GM21576 (cell line): ENCODE data around the gene BRCA1.
A peak's percentile ranks its signal among the peaks of the same experiment; 100 is the strongest.
"Not testable (repeated sequence)": the region's sequence is repeated elsewhere in the genome, so short reads cannot be mapped to it uniquely, and the experiment has no call there.

Source experiments
- ATAC-seq: cut with Tn5 transposase; IDR thresholded peaks from one replicate; pipeline ENCODE4 v1.9.1; 2021; ENCODE audit warnings: mild to moderate bottlenecking, moderate library complexity; ENCODE audit not compliant: unreplicated experiment

Gene BRCA1

DNA sequence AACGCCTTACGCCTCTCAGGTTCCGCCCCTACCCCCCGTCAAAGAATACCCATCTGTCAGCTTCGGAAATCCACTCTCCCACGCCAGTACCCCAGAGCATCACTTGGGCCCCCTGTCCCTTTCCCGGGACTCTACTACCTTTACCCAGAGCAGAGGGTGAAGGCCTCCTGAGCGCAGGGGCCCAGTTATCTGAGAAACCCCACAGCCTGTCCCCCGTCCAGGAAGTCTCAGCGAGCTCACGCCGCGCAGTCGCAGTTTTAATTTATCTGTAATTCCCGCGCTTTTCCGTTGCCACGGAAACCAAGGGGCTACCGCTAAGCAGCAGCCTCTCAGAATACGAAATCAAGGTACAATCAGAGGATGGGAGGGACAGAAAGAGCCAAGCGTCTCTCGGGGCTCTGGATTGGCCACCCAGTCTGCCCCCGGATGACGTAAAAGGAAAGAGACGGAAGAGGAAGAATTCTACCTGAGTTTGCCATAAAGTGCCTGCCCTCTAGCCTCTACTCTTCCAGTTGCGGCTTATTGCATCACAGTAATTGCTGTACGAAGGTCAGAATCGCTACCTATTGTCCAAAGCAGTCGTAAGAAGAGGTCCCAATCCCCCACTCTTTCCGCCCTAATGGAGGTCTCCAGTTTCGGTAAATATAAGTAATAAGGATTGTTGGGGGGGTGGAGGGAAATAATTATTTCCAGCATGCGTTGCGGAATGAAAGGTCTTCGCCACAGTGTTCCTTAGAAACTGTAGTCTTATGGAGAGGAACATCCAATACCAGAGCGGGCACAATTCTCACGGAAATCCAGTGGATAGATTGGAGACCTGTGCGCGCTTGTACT, at the start of gene BRCA1:
Gene BRCA1, minus strand, starts transcription at position 232 of the 834 bp plus-strand sequence. CDS start 1,268 bp downstream, outside the sequence.
- peak; percentile 97 for ATAC-seq

DNA sequence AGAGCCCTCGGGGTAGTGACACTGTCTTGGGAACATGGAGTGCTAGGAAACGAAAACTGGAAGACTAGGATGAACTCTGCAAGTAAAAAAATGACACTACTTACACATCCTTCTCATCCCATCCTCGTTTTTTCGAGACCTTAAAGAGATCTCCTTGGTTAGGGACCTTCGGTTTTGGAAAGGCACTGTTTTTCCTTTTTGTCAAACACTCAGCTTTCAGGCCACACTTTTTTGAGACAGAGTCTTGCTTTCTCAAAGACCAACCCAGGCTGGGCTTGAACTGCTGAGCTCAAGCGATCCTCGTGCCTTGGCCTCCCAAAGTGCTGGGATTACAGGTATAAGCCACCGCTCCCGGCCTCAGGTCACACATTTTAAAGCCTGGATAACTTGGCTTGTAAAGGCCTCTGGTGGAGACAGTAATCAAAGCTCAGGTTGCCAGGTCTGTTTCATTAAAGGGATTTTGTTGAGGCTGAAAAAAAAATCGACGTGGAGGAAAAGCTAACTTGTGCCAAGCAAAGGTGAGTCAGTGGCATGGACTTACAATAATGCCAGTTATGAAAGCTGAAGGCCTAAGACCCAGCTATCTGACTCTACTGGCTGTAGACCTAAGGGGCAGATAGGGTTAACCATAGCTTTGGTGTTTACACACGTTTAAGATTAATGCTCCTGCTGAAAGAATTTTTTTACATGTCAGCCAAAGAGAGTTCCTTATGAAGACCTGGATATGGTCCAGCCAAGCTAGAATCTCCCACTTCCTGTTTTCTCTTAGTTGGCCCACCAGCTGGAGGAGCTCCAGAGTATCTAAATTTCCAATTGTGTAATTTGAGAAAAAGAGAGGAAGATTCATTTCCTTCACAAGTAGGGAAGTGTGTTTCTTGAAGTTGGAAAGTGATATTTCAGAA, 46.7 kb upstream of the BRCA1 start:
- no peak for ATAC-seq

DNA sequence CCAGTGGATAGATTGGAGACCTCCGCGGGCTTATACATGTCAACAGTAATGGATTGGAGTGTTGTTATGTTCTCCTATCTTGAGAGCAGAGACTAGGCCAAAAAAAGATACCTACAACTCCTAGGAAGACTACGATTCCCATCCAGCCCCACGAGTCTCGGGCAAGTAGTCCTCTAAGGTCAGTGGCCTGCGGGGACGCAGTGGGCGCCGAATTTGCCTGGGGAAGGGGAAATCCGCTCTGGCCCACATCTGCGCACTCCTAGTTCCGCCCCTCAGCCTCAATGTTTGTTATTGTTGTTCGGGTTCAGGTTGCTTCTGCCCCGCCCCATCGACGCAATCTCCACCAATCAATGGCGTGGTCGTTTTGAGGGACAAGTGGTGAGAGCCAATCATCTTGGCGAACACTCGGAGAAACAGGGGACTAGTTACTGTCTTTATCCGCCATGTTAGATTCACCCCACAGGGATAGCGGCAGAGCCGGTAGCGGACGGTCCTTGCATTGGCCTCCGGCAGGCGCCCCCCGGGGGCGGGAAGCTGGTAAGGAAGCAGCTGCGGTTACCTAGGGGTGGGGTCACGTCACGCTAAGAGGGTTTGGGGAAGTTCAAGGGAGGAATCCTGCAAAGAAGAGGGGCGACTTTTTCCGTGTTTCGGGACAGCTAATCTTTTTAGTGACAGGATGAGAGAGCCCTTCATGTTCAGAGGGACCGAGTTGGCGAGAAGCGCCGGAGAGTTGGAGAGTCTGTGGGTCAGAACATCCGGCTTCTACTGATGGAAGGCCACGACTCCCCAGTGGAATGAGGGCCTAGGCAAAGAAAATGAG, 45.8 kb upstream of the BRCA1 start, which contains the start of gene NBR1:
Gene NBR1, plus strand, starts transcription at position 449 of the 820 bp plus-strand sequence. CDS start 4,586 bp downstream, outside the sequence.
- peak; percentile 76 for ATAC-seq

DNA sequence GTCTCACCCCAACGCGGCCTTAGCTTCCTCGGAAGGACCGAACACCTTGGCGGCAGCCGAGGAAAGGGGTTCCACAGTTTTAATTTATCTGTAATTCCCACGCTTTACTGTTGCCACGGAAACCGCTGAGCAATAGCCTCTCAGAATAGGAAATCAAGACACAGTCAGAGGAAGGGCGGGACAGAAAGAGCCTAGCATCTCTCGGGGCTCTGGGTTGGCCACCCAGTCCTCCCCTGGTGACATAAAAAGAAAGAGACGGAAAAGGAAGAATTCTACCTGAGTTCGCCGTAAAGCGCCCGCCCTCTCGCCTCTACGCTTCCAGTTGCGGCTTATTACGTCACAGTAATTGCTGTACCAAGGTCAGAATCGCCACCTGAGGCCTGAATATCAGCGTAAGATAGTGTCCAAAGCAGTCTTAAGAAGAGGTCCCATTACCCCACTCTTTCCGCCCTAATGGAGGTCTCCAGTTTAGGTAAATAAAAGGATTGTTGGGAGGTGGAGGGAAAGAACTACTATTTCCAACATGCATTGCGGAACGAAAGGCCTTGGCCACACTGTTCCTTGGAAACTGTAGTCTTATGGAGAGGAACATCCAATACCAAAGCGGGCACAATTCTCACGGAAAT, 45.1 kb upstream of the BRCA1 start:
- peak; percentile 50 for ATAC-seq

DNA sequence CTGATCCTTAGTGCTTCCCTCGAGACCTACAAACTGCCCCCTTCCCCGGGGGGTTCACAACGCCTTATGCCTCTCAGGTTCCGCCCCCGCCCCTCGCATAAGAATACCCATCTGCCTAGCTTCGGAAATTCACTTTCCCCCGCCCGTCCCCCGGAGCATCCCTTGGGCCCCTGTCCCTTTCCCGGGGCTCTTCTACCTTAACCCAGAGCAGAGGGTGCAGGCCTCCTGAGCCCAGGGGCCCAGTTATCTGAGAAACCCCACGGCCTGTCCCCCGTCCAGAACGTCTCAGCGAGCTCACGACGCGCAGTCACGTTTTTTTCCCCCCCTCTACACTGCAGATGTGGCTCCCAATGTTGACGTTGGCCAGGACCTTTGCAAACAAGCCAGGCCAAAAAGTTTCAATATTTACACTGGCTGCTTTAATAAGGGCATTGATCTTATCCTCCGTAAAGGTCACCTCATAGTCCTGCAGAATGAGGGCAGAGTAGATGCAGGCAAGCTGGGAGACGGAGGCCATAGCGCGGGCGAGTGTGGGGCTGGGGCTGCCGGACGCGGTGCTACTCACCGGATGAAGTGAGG, 44.5 kb upstream of the BRCA1 start:
- ATAC-seq = peak; percentile 11

DNA sequence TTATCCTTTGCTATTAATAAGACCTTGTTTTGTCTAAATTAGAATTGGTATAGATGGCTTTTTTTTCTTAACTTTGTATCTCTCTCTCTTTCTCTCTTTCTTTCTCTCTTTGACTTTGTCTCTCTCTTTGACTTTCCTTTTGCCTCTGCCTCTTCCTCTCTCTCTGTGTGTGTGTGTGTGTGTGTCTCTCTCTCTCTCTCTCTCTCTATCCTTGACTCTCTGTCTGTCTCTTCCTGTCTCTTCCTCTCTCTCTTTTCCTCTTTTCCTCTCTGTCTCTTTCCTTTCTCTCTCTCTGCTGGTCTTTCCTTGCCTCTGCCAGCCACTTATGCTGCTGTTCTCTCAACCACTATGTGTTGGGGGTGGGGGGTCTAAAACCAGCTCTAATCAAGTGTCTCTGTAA, 40.8 kb upstream of the BRCA1 start:
- ATAC-seq = not testable (repeated sequence)

DNA sequence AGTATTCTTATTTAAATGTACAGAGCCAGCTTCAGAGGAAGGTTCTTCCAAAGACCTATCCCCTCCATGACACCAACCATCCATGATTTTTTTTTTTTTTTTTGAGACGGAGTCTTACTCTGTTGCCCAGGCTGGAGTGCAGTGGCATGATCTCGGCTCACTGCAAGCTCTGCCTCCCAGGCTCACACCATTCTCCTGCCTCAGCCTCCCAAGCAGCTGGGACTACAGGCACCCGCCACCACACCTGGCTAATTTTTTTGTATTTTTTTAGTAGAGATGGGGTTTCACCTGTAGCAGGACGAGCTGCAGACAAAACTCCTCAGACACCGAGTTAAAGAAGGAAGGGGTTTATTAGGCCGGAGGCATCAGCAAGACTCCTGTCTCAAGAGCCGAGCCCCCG, 34.8 kb upstream of the BRCA1 start:
- not testable (repeated sequence) for ATAC-seq

DNA sequence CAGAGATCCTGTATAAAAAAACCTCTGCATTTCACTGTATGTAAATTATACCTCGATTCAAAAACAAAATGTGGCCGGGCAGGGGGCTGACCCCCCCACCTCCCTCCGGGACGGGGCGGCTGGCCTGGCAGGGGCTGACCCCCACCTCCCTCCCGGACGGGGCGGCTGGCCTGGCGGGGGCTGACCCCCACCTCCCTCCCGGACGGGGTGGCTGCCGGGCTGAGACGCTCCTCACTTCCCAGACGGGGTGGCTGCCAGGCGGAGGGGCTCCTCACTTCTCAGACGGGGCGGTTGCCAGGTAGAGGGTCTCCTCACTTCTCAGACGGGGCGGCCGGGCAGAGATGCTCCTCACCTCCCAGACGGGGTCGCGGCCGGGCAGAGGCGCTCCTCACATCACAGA, 34.1 kb upstream of the BRCA1 start:
- ATAC-seq = not testable (repeated sequence)

DNA sequence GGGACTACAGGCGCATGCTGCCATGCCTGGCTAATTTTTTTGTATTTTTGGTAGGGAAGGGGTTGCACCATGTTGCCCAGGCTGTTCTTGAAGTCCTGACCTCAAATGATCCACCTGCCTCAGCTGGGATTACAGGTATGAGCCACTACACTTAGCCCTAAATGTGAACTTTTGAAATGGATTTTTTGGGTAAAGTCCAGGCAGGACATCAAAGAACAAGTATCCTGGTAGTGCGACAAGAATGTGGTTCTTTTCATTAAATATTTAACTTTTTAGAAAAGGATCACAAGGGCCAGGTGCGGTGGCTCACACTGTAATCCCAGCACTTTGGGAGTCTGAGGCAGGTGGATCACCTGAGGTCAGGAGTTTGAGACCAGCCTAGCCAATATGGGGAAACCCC, 30.5 kb upstream of the BRCA1 start:
- ATAC-seq = no peak

DNA sequence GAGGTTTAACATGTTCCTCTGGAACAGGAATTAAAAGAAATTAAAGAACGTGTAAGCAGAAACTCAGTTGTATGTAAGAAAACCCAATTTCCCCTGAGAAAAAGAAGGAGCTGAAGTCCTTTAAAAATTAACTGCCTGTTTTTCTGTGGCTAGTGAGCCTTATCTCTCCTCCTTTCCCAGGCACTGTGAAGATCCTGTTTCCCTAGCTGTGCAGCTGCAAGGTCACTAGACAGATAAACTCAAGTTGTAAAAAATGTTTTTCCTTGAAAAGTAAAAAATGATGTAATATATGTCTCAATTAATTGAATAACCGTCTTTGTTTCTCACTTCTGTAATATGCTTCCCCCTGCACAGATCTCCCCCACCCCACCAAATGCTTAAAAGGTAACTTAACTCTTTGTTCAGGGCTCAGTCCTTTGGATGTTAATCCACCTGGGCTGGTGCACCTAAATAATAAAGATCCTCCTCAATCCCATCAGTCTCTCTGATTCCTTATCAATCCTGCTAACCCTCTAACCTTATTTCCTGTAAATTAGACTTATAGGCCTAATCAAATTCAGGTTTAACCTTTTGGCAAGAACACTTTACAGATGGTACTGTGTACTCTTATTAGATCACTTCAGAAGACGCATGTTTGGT, 28.2 kb upstream of the BRCA1 start:
- ATAC-seq = not testable (repeated sequence)

DNA sequence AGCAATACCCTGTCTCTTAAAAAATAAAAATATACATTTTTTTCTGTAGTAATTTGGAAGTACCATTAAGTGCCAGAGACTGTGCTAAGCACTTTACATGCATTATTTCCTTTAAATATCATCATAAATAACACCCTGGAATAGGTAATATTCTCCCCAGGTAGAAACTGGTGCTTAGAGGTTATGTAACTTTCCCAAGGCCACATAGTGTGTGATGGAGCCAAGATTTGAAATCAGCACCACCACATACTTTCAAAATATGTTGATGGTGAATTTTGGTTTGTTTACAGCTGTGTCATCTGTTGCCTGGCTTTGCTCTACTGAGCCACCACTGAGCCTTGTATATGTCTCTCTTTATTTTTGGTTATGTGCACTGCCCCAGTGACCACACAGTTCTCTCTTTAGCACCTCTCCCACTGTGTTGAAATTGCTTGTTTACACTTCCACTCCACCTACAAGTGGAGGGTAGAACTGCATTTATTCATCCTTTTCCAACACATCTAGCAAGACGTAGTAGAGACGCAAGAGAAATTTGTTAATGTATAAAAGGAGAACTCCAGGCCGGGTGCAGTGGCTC, 26.8 kb upstream of the BRCA1 start:
- ATAC-seq = no peak

DNA sequence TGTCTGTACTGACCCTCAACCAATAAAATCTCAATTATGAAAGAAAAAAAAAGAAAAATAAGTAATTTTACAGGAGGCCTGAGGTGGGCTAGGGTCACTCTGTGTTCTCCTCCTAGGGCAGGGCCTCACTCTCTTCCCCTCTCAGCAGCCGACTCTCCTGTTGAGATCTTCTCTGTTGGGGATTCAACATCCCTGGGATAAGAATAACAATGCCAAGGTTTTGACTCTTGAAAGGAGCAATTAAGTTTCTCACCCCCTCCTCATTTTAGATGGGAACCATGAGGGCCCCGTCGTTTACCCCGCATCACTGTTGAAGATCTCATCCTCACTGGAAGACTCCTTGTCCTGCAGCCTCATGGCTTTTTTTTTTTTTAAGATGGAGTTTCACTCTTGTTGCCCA, 21.5 kb upstream of the BRCA1 start:
- no peak for ATAC-seq

DNA sequence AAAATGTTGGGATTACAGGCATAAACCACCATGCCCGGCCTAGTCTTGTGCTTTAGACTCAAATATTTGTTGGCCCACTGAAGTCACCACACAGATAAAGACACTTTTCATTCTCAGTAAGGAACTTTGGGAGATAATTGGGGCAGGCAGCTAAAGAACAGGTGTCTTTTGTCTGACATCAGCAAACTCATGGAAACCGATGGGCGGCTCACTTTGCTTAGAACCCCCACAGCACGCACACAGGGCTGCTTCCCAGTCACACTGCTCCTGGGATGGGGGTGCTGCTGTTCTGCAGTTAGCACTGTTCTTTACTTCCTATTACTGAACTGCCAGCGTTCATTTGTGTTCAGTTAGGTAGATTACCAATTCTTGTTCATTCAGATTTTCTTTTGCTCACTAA, 18.0 kb upstream of the BRCA1 start:
- ATAC-seq = no peak

DNA sequence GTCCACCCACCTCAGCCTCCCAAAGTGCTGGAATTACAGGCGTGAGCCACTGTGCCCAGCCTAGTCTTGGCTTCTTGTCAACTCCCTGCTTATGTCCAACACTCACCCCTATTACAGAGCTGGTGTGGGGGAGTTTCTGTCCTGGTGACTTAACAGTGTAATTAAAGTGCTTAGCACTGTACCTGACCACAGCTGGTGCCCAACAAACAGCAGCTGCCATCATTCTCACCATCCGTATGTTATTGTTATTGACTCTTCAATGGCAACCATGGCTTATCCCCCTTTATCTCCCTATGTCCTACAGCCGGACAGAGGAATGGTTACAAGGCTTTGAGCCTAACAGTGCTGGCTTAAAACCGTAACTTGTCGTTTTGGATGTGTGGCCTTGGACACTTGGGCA, 17.0 kb upstream of the BRCA1 start:
- no peak for ATAC-seq

DNA sequence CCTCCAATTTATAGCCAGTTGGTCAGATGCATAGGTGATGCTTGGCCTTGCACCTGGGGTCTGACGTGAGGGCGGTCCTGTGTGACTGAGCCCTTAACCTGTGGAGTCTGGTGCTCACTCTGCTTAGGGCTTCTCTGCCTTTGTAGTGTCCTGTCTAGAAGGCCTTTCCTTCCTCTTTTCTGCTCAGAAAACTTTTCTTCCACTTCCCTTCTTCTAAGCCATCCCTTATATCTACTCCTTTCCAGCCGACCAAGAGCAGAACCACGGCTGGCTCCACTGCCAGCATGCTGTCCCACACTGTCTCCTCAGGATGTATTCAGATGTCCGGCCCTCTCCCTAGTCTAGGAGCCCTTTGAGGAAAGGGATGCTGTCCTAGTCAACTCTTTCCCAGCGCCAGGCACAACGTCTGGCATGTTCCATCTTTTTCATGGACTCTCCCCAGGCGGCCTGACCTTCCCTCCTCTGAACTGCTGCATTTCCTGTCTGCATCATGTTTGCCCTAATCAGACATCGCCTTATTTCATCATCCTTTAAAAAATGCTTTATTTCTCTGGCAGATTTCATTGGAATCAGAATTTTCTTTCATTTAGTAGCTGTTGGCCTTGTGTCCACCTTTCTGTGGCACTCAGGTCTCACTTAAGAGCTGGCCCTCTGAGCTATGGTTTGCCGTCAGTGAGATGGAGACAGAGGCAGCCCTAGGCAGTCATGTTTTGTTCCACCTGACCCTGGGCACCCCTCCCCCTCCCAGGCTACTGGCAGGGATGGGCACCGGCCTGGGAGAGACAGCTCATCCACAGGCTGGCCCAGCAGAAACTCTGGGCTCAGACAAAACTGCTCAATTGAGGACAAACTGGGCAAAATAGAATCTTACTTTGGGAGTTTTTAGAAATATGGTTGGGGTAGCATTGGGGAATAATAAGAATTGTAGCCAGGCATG, 15.5 kb upstream of the BRCA1 start:
- ATAC-seq = no peak

DNA sequence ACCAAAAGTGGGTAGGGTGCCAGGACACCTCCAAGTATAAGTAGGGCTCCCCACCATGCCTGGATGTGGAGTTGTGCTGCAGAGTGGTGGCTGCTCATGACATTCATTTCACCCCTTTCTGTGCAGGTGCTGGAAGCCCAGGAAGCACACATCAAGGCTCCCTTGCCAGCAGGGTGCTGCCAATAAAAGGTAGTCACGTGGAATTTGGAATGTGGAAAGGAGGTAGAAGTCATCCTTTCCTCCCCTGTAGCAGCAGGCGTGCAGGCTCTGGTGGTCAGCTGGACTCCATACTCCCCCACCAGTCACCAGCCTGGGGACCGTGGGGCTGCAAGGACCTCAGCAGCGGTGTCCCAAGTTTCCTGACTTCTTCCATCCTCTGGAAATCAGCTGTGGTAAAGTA, 13.4 kb upstream of the BRCA1 start:
- ATAC-seq = not testable (repeated sequence)

DNA sequence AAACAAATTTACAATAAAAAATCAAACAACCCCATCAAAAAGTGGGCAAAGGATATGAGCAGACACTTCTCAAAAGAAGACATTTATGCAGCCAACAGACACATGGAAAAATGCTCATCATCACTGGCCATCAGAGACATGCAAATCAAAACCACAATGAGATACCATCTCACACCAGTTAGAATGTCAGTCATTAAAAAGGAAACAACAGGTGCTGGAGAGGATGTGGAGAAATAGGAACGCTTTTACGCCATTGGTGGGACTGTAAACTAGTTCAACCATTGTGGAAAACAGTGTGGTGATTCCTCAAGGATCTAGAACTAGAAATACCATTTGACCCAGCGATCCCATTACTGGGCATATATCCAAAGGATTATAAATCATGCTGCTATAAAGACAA, 11.4 kb upstream of the BRCA1 start:
- ATAC-seq = not testable (repeated sequence)

DNA sequence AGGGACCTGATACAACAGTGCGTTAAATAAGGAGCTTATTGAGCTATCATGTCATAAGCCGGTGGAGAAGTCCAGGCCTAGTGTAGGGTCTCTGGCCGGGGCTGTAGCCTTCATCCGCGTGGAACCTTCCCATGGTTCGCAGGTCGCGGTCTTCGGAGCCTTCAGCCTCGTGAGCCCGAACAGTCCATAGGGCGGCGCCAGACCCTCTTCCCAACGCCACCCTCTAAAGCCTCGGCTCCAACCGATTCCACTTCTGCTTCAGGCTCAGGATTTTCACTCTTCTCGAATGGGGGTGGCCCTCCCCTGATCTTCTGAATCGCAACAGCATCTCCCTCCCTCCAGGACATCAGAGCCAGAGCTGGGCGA, 10.3 kb upstream of the BRCA1 start:
- no peak for ATAC-seq
